Loucy (cell line): ENCODE results near the gene NRSN1.

Experiments
- H2AFZ ChIP-seq: fragments of 200-600 bp; sonication (generic); 2 replicates; pipeline ENCODE4 v1.6.0; 2016; ENCODE audit warnings: antibody characterized with exemption, mild to moderate bottlenecking, low read length, moderate library complexity
- H3F3A ChIP-seq: fragments of 200-600 bp; 2 replicates; pipeline ENCODE4 v1.6.0; 2016; ENCODE audit warnings: antibody characterized with exemption, low read depth, mild to moderate bottlenecking
- H3K27me3 ChIP-seq: fragments of 200-600 bp; sonication (generic); 2 replicates; pipeline ENCODE4 v1.6.1; 2014; ENCODE audit warnings: low read length, mild to moderate bottlenecking; ENCODE audit not compliant: insufficient read depth, poor library complexity, severe bottlenecking
- H3K36me3 ChIP-seq: fragments of 200-600 bp; sonication (generic); 2 replicates; pipeline ENCODE4 v1.6.1; 2016; ENCODE audit warnings: low read length; ENCODE audit not compliant: insufficient read depth
- H3K4me1 ChIP-seq: fragments of 200-600 bp; sonication (generic); 2 replicates; pipeline ENCODE4 v1.5.1; 2014; ENCODE audit warnings: low read length, mild to moderate bottlenecking; ENCODE audit not compliant: insufficient read depth, poor library complexity, severe bottlenecking
- H3K4me2 ChIP-seq: fragments of 200-600 bp; sonication (generic); 2 replicates; pipeline ENCODE4 v1.6.0; 2014; ENCODE audit warnings: antibody characterized with exemption, low read length, low read depth, mild to moderate bottlenecking; ENCODE audit not compliant: poor library complexity, severe bottlenecking
- H3K4me3 ChIP-seq: fragments of 200-600 bp; sonication (generic); 2 replicates; pipeline ENCODE4 v1.5.1; 2014; ENCODE audit warnings: low read length, mild to moderate bottlenecking, mixed read lengths; ENCODE audit not compliant: poor library complexity, severe bottlenecking
- H3K79me2 ChIP-seq: fragments of 200-600 bp; sonication (generic); 2 replicates; pipeline ENCODE4 v1.6.1; 2014; ENCODE audit warnings: low read length; ENCODE audit not compliant: insufficient read depth
- H3K9ac ChIP-seq: fragments of 200-600 bp; sonication (generic); 2 replicates; pipeline ENCODE4 v1.6.0; 2014; ENCODE audit warnings: mild to moderate bottlenecking, low read depth, low read length, moderate library complexity; ENCODE audit not compliant: poor library complexity, severe bottlenecking
- H3K9me2 ChIP-seq: fragments of 200-600 bp; sonication (generic); replicated peaks from 2 replicates; pipeline ENCODE4 v1.6.1; 2016; ENCODE audit warnings: low read depth, low read length, mixed read lengths
- H3K9me3 ChIP-seq: fragments of 200-600 bp; sonication (generic); 2 replicates; pipeline ENCODE4 v1.6.1; 2014; ENCODE audit warnings: mild to moderate bottlenecking, antibody characterized with exemption, low read length, low read depth; ENCODE audit not compliant: insufficient read depth
- H4K20me1 ChIP-seq: fragments of 200-600 bp; sonication (generic); 2 replicates; pipeline ENCODE4 v1.6.0; 2014; ENCODE audit warnings: antibody characterized with exemption, low read length, mild to moderate bottlenecking; ENCODE audit not compliant: insufficient read depth, poor library complexity, severe bottlenecking
- EZH2phosphoT487 ChIP-seq: fragments of 200-600 bp; IDR thresholded peaks from 2 replicates; pipeline ENCODE4 v1.6.1; 2018; ENCODE audit warnings: antibody characterized with exemption, mild to moderate bottlenecking, moderate library complexity, borderline replicate concordance
- TF ChIP-seq, protein P1 (sequence below): fragments of 200-600 bp; sonication (generic); conservative IDR thresholded peaks from 2 replicates; pipeline ENCODE4 v1.5.1; 2014; ENCODE audit warnings: mild to moderate bottlenecking, antibody characterized with exemption, low read length

Gene NRSN1

DNA sequence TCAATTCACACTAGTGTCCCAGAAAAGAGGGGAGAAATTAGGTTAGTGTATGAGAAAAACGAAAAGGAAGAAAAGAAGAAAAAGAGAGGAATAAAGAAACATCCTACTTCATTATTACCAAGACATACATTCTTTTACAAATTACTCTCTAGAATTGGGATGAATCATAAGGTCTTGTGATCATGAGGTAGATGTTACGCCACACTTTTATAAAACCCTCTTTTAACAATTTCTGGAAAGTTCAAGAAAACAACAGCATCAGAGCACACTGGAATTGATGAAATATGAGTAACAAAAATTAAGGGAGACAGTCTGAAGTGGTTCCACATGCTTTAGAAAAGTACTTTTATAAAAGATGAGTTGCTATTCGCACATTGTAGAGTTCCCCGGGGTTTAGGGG lies 32.6 kb upstream of the NRSN1 start:
- Histone ChIP-seq H3K9ac (no peak overlapping the region), H3K4me3 (no peak overlapping the region), H3K9me3 (no peaks in the 10 kb centered on the region), H3K9me2 (no peaks in the 10 kb centered on the region), H3F3A (no peaks in the 10 kb centered on the region), H3K36me3 (no peaks in the 10 kb centered on the region), H3K79me2 (no peaks in the 10 kb centered on the region), H4K20me1 (no peaks in the 10 kb centered on the region), H2AFZ (no peak overlapping the region), H3K27me3 (no peaks in the 10 kb centered on the region), H3K4me2 (no peak overlapping the region), H3K4me1 (no peaks in the 10 kb centered on the region)
- TF ChIP-seq EZH2phosphoT487: no peak
- TF ChIP-seq, protein P1, sequence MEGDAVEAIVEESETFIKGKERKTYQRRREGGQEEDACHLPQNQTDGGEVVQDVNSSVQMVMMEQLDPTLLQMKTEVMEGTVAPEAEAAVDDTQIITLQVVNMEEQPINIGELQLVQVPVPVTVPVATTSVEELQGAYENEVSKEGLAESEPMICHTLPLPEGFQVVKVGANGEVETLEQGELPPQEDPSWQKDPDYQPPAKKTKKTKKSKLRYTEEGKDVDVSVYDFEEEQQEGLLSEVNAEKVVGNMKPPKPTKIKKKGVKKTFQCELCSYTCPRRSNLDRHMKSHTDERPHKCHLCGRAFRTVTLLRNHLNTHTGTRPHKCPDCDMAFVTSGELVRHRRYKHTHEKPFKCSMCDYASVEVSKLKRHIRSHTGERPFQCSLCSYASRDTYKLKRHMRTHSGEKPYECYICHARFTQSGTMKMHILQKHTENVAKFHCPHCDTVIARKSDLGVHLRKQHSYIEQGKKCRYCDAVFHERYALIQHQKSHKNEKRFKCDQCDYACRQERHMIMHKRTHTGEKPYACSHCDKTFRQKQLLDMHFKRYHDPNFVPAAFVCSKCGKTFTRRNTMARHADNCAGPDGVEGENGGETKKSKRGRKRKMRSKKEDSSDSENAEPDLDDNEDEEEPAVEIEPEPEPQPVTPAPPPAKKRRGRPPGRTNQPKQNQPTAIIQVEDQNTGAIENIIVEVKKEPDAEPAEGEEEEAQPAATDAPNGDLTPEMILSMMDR: no peak

DNA sequence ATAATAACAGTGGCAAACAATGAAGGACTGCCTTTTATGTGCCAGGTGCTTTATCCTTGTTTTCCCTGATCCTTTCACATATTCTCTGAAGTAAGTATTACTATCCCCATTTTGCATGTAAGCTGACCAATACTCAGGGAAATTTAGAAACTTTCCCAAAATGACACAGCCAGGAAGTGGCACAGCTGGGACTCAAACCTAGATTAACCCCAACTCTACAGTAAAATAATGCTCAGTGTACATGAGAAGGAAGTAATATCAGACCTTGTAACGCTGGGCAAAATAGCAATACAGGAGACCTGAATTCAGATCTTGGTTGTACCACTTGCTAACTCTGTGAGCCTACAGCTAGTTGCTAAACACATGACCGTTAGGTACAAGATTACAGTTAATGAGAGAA lies 26.8 kb upstream of the NRSN1 start:
- H3K9ac ChIP-seq: no peak overlapping the region

DNA sequence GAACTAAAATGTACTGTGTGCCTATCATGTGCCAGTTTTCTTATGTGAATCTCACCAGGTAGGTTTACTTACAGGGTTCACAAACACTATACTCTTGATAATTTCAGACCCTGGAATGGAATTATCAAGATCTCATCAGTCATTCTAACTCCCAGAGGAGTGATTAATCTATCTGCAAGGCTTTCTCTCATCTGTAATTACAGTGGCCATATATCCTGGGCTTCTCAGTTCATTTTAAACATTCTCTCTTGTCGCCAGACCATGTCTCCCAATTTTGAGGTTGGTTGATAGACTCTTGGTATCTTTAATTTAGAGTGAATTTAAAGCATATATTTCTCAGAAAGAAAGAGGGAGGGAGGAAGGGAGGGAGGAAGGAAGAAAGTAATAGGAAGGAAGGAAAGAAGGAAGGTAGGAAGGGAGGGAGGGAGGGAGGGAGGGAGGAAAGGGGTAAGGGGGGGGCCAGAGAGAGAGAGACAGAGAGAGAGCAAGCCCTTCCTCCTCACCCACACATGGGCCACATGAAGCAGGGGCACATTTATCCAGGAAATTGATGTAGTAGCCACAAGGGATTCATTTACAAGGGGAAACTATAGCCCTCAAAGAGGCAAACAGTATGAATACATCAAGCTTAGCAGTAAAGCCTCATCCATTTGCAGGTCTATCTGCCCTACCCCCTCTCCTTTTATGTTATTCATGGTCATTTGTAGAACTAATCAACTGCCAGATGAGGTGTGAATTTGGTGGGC lies 25.8 kb upstream of the NRSN1 start:
- H3K79me2 ChIP-seq: no peaks in the 10 kb centered on the region
- H3K4me1 ChIP-seq: no peaks in the 10 kb centered on the region
- no peaks in the 10 kb centered on the region for H4K20me1 ChIP-seq
- no peak overlapping the region for H3K4me3 ChIP-seq
- H2AFZ ChIP-seq: no peak overlapping the region
- H3K4me2 ChIP-seq: no peak overlapping the region
- no peaks in the 10 kb centered on the region for H3K9me2 ChIP-seq
- H3K9me3 ChIP-seq: no peaks in the 10 kb centered on the region
- H3K27me3 ChIP-seq: no peaks in the 10 kb centered on the region
- H3K9ac ChIP-seq: no peak overlapping the region
- no peak for TF ChIP-seq EZH2phosphoT487
- TF ChIP-seq, protein P1: no peak
- no peaks in the 10 kb centered on the region for H3K36me3 ChIP-seq
- H3F3A ChIP-seq: no peaks in the 10 kb centered on the region

More for the DNA sequence above, 26.8 kb upstream of the NRSN1 start:
- Histone ChIP-seq H3F3A (no peaks in the 10 kb centered on the region), H3K9me2 (no peaks in the 10 kb centered on the region), H3K4me1 (no peaks in the 10 kb centered on the region), H4K20me1 (no peaks in the 10 kb centered on the region), H3K27me3 (no peaks in the 10 kb centered on the region), H3K36me3 (no peaks in the 10 kb centered on the region), H3K4me3 (no peak overlapping the region), H2AFZ (no peak overlapping the region), H3K79me2 (no peaks in the 10 kb centered on the region), H3K9me3 (no peaks in the 10 kb centered on the region), H3K4me2 (no peak overlapping the region)
- TF ChIP-seq EZH2phosphoT487: no peak
- TF ChIP-seq, protein P1: no peak
